IMR-90 (cell line): ENCODE measurements around the gene ADCY9.

ENCODE experiments used
- BHLHE40 ChIP-seq: fragments of 150-350 bp; IDR thresholded peaks from 2 replicates; pipeline ENCODE4 v1.6.1; 2016; ENCODE audit warnings: mild to moderate bottlenecking, low read depth, low read length
- CEBPB ChIP-seq: IDR thresholded peaks from 2 replicates; pipeline ENCODE4 v1.6.1; 2012; ENCODE audit warnings: low read depth, low read length, improper control_type of control experiment
- CHD1 ChIP-seq: IDR thresholded peaks from 2 replicates; pipeline ENCODE4 v1.6.1; 2012; ENCODE audit warnings: low read depth, low read length, improper control_type of control experiment
- CTCF ChIP-seq: conservative IDR thresholded peaks from 2 replicates; pipeline ENCODE4 v1.5.1; 2012; ENCODE audit warnings: mild to moderate bottlenecking, low read depth, low read length, improper control_type of control experiment
- MAFK ChIP-seq: IDR thresholded peaks from 2 replicates; pipeline ENCODE4 v1.6.1; 2012; ENCODE audit warnings: low read depth, low read length, improper control_type of control experiment
- MAZ ChIP-seq: IDR thresholded peaks from 2 replicates; pipeline ENCODE4 v1.6.1; 2012; ENCODE audit warnings: low read depth, mild to moderate bottlenecking, low read length, improper control_type of control experiment, moderate library complexity, borderline replicate concordance
- MXI1 ChIP-seq: IDR thresholded peaks from 2 replicates; pipeline ENCODE4 v1.6.1; 2012; ENCODE audit warnings: low read depth, mild to moderate bottlenecking, low read length, moderate library complexity, borderline replicate concordance
- POLR2A ChIP-seq: IDR thresholded peaks from 2 replicates; pipeline ENCODE4 v1.6.1; 2012; ENCODE audit warnings: mild to moderate bottlenecking, low read depth, low read length
- RAD21 ChIP-seq: IDR thresholded peaks from 2 replicates; pipeline ENCODE4 v1.6.1; 2012; ENCODE audit warnings: low read length, improper control_type of control experiment
- SMC3 ChIP-seq: fragments of 150-350 bp; IDR thresholded peaks from 2 replicates; pipeline ENCODE4 v1.6.1; 2016; ENCODE audit warnings: low read depth, mild to moderate bottlenecking, antibody characterized with exemption, low read length, moderate library complexity

- TF ChIP-seq POLR2A (no peak), CTCF (no peak), CEBPB (no peak), RAD21 (no peak), BHLHE40 (no peak), MAFK (no peak), MAZ (no peak), CHD1 (no peak), SMC3 (no peak), MXI1 (no peak)
These were observed 22.6 kb downstream of the ADCY9 start for GRCh38 chr16:4093495-4094126.
